Measurements from ENCODE around the gene DRAM2. TPM values are rescaled to one million over a fixed set of nuclear protein-coding genes. Genes with fewer than 3 reads are reported as not detected.
"Not testable (repeated sequence)": the region's sequence is repeated elsewhere in the genome, so short reads cannot be mapped to it uniquely, and the experiment has no call there.

Gene DRAM2
- polyA plus RNA-seq, 4 donors = 57.9 to 76.5 (median 66.3) TPM

- DNase-seq (ENCODE audit: low read depth in 4 of 4, low spot score in 2 of 4) = no peak
These were observed 5.6 kb upstream of the DRAM2 start for GRCh38 chr1:111145542-111145941.

- DNase-seq (ENCODE audit: low read depth in 4 of 4, low spot score in 2 of 4) = no peak
These were observed 2.6 kb upstream of the DRAM2 start for GRCh38 chr1:111142356-111142975.

- no peak for DNase-seq (ENCODE audit: low read depth in 4 of 4, low spot score in 2 of 4)
These were observed 1.6 kb upstream of the DRAM2 start for GRCh38 chr1:111141245-111142220.

- DNase-seq (ENCODE audit: low read depth in 4 of 4, low spot score in 2 of 4) = peak in 1 of 4 donors; percentile 39
These were observed 731 bp upstream of the DRAM2 start for GRCh38 chr1:111140680-111140967.

- DNase-seq (ENCODE audit: low read depth in 4 of 4, low spot score in 2 of 4) = peak; percentile 51 to 74 (median 56)
These were observed 453 bp downstream of the DRAM2 start for GRCh38 chr1:111139324-111139955.

- DNase-seq (ENCODE audit: low read depth in 4 of 4, low spot score in 2 of 4) = no peak
These were observed 6.0 kb downstream of the DRAM2 start for GRCh38 chr1:111133866-111134265.

- DNase-seq (ENCODE audit: low read depth in 4 of 4, low spot score in 2 of 4) = no peak
These were observed 8.2 kb downstream of the DRAM2 start for GRCh38 chr1:111131693-111132092.

- DNase-seq (ENCODE audit: low read depth in 4 of 4, low spot score in 2 of 4) = no peak
These were observed 10.5 kb downstream of the DRAM2 start for GRCh38 chr1:111129376-111129775.

GRCh38 chr1:111127923-111128643 lies 11.8 kb downstream of the DRAM2 start:
- DNase-seq (ENCODE audit: low read depth in 4 of 4, low spot score in 2 of 4) = no peak

GRCh38 chr1:111126354-111126753 lies 13.5 kb downstream of the DRAM2 start:
- DNase-seq (ENCODE audit: low read depth in 4 of 4, low spot score in 2 of 4) = no peak

- no peak for DNase-seq (ENCODE audit: low read depth in 4 of 4, low spot score in 2 of 4)
These were observed 23.4 kb downstream of the DRAM2 start for GRCh38 chr1:111116496-111116895.

- peak in 2 of 4 donors; percentile 0 to 2 for DNase-seq (ENCODE audit: low read depth in 4 of 4, low spot score in 2 of 4)
These were observed 29.5 kb downstream of the DRAM2 start for GRCh38 chr1:111110197-111110899.

GRCh38 chr1:111104981-111105380 lies 34.9 kb downstream of the DRAM2 start:
- no peak for DNase-seq (ENCODE audit: low read depth in 4 of 4, low spot score in 2 of 4)

GRCh38 chr1:111101854-111102642 lies 37.8 kb downstream of the DRAM2 start:
- no peak for DNase-seq (ENCODE audit: low read depth in 4 of 4, low spot score in 2 of 4)

- no peak for DNase-seq (ENCODE audit: low read depth in 4 of 4, low spot score in 2 of 4)
These were observed 40.6 kb downstream of the DRAM2 start for GRCh38 chr1:111099289-111099688.

- no peak for DNase-seq (ENCODE audit: low read depth in 4 of 4, low spot score in 2 of 4)
These were observed 42.4 kb downstream of the DRAM2 start for GRCh38 chr1:111097356-111098099.

GRCh38 chr1:111095421-111095820 lies 44.5 kb downstream of the DRAM2 start:
- not testable (repeated sequence) for DNase-seq (ENCODE audit: low read depth in 4 of 4, low spot score in 2 of 4)

GRCh38 chr1:111089638-111090037 lies 50.3 kb downstream of the DRAM2 start:
- DNase-seq (ENCODE audit: low read depth in 4 of 4, low spot score in 2 of 4) = no peak

- DNase-seq (ENCODE audit: low read depth in 4 of 4, low spot score in 2 of 4) = no peak
These were observed 54.2 kb downstream of the DRAM2 start for GRCh38 chr1:111085676-111086075.

All from left renal cortex interstitium (tissue), 4 donors.